ENCODE data around the gene MYL12A.
"Not testable (repeated sequence)": the region's sequence is repeated elsewhere in the genome, so short reads cannot be mapped to it uniquely, and the experiment has no call there.

Gene MYL12A
- total RNA-seq = 172 to 385 reads per million in 2 experiments

DNA sequence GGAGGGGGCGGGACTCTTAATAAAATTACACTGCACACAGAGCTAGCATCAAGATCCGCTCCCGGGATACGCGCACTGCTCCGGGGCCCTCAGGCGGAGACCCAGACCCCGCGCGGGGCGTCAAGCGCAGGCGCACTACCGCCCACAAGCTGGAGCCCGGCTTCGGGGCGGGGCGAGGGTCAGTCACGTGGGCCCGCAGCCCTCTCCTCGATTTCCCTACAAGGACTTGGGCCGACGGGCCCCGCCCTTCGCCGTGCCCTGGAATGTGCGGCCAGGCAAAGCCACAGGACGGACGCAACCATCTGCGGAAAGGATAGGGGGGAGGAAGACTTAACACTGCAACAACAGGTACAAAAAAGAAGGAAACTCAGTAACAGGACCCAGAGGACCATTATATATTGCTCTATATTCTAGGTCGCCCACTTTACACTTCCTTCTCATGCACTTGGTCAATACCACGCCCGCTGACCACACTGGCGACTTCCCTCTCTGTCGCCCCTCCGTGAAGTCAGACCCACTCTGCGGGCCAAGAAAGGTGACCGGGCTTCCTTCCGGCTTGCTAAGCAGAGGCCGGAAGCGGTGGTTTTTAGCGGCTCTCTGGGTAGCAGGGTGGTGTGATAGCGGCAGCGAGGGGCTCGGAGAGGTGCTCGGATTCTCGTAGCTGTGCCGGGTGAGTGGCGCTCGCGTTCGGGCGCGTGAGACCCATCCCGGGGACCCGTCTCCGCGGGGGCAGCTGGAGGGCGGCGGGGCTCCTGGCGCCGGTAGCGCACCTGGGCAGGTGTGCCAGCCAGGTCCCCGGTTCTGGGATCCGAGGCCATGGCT, at the start of gene MYL12A:
Gene MYL12A (plus strand): TSS at position 562 of the 822 bp plus-strand sequence. CDS start 5,447 bp downstream, outside the sequence.
- DNase-seq (ENCODE audit: low read depth) = peak; percentile 75

DNA sequence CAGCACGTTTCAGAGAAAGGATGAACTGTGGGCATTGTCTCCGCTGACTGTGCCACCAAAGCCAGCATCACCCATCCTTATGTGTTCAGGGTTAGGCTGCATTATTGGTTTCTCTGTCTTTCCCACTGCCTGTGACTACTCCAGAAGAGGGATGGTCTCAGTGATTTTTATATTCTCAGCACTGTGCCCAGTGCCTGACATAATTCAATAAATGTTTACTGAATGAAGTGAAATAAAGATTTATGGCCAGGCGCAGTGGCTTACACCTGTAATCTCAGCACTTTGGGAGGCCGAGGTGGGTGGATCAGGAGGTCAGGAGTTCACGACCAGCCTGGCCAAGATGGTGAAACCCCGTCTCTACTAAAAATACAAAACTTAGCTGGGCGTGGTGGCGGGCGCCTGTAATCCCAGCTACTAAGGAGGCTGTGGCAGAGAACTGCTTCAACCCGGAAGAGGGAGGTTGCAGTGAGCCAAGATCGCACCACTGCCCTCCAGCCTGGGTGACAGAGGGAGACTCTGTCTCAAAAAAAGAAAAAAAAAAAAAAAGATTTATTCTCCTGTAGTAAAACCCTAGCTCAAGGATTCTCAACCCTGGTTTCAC, 49.2 kb upstream of the MYL12A start:
- DNase-seq (ENCODE audit: low read depth) = not testable (repeated sequence)

DNA sequence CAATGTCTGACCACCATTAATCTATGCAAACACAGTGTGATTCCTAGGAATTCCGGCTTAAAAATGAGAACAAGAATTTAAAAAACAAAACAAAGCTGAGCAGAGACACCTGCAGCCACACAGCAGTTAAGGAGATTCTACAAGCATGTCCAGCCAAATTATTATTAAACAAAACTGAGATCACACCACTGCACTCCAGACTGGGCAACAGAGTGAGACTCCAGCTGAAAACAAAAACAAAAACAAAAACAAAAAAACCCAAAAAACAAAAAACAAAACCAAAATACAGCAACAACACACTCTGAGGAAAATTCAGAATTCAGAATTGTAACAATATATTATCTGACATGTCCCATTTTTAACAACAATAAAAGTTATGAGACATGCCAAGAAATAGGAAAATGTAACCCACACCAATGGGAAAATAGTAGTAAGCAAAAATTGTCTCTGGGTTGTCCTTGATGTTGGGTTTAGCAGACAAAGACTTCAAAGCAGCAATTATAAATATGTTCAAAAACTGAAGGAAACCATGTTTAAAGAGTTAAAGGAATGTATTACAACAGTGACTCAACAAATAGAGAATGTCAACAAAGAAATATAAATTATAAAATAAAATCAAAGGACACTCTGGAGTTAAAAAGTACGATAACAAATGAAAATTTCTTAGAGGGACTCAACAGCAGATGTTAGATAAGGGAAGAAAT, 47.5 kb upstream of the MYL12A start:
- no peak for DNase-seq (ENCODE audit: low read depth)

DNA sequence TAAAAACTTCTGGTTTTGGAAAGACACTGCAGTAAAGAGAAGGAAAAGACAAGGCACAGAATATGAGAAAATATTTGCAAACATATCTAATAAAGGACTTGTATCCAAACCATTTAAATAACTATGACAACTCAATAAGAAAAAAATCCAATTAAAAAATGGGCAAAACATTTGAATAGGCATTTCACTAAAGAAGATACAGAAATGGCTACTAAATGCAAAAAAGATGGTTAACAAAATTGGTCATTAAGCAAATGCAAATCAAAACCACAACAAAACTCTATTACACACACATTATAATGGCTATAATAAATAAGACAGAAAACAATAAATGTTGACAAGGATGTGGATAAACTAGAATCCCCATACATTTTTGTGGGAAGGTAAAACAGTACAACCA, 42.4 kb upstream of the MYL12A start:
- DNase-seq (ENCODE audit: low read depth) = no peak

DNA sequence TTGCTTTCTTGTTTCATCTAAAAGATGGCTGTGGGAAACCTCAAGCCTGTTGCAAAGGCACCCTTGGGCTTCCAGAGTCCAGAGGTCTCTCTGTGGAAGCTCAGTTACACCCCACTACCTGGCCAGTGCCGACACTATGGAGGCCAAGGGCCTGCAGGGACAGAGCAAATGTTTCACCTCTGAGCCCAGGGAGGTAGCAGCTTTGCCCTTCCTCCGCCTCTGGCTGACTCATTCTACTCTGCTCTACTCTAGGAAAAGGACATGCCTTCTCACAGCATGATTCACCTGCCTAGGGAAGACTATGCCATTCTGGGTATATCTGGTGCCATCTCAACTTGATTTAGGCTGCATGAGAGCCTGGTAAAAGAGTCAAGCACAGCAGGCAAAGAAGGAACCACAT, 40.0 kb upstream of the MYL12A start:
- DNase-seq (ENCODE audit: low read depth) = no peak

DNA sequence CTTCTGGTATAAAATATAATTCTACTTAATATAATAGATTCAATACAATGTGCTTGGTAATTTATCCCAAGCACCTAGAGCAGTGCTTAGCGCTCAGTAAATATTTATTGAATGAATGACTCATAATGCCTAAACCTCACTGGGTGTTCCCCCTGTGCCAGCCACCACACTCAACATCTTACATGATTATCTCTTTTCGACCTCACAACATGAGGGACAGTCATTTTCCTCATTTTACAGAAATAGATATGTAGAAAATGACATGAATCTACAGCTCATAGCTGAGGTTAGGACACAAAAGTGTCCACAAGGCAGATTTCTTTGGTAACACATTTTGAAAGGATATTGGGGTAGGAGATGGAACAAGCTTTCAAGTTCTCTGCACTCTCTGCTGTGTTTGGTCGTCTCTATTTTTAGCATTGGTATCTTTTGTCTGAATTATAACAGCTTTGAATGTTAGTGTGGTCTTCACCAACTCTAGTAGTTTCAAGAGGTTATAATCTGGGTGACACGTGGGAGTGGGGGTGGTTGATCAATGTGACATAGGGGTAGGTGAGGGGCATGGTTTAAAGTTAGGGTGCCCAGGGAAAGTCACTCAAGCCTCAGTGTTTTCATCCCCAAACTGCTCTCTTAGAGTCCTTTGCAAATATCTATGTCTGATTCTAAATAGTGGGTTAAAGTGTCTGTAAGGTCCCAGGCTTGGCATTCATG, 37.6 kb upstream of the MYL12A start:
- DNase-seq (ENCODE audit: low read depth) = no peak

DNA sequence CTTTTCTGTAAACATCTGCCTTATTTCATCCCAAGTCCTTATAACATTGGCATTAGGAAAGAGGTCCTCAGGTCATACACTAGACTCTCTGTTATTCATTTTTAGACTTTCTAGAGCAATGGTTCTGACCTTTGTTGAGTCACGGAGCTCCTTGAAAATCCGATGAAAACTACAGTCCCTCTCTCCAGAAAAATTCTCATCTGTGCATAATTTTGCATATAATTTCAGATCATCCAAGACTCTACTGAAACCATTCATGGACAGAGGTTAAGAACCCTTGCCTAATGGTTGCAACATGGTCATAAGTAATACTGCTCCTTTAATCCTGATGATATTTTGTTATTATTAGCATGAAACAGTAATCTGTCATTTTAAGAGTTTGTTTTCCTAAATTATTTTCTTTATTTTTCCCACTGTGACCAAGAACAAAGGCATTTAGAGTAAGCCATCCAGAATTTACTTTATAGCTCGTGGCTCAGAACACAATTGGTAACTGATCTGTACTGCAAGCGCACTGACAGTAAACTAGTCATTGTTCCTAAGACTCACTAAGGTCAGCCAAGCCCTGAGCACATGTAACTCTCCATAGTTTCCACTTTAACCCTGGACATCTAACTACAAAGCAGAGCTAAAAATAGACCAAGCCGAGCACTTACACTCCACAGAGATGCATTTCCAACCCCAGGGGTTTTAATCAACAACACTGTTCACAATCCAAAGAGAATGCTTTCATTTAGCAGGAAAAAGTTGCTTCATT, 36.2 kb upstream of the MYL12A start:
- no peak for DNase-seq (ENCODE audit: low read depth)

DNA sequence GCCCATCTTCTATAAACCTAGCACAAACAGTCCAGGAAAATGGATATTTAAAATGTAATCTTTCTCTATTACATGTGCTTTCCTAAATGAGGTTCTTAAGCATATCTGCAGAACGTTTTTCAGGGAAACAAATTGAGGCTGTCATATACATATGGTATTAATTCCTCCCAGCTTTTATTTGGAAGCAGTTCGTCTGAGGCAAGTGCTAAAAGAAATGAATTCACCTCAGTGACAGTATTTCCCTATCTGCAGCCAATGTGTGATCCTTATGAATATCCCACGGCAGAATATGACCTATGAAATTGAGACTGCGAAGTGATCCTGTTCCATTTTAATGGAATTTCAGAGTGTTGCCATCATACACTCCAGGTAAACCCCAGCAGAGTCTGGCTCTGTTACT, 34.9 kb upstream of the MYL12A start:
- no peak for DNase-seq (ENCODE audit: low read depth)

DNA sequence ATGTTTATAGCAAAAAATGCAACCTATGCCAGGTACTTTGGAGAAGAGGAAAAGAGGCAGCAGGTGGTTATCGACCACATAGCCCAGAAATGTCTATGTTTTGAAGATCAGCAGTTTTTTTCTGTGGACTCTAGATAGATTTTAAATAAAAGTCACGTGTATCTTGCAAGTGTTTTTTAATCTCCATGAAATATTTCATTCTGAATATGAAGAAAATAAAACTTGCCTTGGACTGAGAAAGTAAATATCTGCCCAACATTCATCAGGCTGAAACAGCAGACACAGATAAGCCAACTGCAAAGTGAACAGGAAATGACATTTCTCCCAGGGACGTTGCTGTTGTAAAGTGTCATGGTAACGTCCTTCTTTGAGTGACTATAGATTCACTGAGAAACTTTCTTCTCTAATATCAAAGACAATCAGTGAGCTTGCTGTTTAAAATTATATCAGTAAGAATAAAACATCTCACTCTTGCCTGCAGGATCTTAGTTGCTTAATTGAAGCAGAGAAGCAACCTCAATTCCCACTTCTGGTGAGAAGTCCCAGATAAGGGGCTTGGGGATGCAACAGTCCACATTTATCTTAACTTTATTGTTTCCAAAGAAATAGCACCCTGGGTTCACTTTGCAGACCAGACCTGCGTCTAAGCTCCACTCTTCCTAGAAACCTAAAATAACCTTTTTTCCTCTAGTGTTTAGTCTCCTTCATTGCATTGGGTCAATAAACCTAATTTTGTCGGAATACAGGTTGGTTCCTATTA, 34.1 kb upstream of the MYL12A start:
- DNase-seq (ENCODE audit: low read depth) = no peak

DNA sequence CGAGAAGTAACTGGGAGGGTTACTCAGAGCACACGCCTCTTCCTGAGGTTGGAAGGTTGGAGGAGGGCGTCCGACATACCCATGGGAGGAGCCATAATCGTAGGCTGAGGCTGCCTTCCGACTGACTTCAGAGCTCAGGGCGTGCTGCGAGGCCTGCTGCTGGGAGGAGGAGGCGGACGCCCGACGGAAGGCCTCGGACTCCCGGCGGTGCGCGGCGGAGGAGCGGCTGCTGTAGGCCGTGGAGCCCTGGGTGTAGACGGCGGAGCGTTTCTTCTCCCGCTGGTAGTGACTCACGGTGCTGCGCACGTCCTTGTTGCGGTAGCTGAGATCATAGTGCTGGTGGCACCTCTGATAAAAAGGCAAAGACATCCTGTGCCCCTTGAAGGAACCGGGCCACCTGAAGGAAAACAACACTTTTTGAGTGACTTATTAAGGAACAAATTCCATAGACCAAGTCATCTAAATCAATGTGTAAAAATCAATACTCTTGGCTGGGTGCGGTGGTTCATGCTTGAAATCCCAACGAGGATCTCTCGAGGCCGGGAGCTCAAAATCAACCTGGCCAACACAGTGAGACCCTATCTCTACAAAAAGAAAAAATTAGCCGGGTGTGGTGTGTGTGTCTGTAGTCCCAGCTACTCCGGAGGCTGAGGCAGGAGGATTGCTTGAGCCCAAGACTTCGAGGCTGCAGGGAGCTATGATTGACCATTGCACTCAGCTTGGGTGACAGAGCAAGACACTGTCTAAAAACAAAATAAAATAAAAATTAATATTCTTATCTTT, 32.6 kb upstream of the MYL12A start:
- no peak for DNase-seq (ENCODE audit: low read depth)

DNA sequence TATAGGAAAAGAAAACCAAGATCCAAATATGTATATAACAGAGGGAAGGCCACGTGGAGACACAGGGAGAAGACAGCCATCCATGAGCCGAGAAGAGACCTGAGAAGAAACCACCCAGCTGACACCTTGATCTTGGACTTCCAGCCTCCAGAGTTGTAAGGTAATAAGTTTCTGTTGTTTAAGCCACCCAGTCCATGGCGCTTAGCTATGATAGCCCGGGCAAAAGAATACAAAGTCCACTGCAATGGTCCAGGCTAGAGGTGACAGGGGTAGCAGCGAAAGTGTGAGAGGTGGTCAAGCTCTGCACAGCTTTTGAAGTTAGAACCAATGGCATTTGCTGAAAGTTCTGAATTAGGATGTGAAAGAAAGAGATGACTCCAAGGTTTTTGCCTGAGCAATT, 30.6 kb upstream of the MYL12A start:
- DNase-seq (ENCODE audit: low read depth) = no peak

DNA sequence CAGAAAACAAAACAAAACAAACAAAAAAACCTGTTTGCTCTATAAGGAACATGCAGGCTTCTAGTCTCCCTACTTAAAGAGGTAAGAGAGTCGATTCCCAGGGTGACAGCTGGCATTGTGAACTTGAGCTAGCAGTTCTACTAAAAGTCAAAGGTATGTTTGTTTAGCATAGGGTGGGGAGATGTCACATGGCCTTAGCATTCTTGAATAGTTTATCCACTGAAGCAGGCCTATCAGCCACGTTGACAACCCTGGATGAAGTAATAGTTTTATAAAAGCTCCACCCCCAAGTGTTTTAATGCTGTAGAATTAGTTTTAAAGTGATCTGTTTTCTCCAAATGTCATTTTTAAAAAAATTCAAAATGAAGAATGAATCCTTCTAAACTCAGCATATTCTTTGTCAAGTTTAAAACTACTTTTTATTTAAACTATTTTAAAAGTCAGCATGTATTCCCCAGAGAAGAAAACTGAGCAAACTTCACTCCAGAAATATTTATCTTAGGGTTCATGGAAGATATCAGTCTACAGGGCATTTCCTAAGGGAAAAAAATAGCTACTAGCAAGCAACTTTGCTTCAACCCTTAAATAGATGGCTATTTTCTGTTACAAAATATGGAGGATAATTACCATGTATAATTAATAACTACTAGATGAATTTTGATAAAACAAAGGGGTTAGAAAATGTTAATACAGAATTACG, 29.5 kb upstream of the MYL12A start:
- no peak for DNase-seq (ENCODE audit: low read depth)

DNA sequence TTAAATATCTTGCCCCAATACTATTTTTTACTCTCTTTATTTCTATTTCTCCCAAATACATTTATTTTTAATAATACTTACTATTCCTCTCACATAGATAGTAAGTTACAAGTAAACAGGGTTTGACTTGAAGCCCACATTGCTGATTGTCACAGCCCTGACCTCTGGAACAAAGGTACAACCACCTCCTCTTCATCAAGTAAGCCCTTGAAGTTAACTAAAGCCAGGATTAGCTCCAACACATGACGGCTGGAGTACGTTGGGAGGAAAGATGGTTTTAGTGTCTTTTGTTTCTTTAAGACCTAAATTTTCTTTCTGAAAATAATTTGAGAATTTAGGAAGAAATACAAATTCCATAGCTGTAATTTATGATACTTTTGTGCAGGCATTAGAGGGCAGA, 28.8 kb upstream of the MYL12A start:
- no peak for DNase-seq (ENCODE audit: low read depth)

DNA sequence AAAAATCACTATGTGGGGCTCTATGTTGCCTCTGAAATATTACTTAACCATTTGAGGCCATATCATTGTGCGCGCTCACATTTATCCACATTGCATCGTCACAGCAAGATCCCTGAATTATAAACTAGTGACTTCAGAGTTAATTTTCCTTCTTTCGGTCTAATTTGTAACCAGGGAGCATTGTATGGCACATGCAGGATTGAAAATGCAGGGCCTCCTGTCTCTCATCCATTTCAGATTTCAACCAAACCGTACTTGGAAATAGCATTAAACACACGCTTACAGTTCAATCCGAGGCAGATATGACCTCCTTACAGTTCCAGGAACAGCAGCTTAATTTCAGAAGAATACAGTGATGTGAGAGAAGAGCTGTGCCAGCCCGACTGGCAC, 28.4 kb upstream of the MYL12A start:
- no peak for DNase-seq (ENCODE audit: low read depth)

DNA sequence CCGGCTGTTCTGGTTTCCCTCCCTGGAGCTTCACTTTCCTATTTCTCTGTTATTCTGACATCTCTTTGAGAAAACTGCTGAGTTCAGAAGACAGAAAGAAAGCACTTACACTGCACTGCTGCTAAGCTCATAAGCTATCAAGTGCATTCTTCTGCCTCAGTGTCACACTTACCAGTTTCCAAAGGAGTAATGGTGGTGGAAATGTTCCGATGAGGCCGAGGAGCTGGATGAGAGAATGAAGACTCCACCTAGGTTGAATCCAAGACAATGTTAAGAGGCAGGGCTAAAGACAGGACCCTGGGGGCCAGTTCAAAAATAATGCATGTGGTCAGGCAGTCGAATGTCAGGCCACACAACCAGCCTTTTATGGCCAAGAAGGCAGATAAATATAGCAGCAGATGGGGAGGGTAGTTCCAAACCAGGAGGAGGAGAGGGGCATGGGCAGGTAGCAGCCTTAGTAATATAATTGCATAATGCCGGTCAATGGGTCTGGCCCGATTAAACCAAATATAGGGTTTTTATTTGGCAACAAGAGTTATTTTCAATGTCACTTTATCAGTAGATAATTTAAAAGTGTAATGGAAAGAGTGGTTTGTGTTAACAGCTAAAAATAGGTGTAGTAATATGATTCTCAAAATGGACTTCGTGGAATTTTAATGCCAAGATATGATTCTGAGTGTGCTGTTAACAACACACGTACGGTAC, 27.8 kb upstream of the MYL12A start, which contains the start of gene MYOM1:
Gene MYOM1 (minus strand): TSS at position 338 of the 705 bp plus-strand sequence. CDS start 4,745 bp downstream, outside the sequence.
- DNase-seq (ENCODE audit: low read depth) = no peak

DNA sequence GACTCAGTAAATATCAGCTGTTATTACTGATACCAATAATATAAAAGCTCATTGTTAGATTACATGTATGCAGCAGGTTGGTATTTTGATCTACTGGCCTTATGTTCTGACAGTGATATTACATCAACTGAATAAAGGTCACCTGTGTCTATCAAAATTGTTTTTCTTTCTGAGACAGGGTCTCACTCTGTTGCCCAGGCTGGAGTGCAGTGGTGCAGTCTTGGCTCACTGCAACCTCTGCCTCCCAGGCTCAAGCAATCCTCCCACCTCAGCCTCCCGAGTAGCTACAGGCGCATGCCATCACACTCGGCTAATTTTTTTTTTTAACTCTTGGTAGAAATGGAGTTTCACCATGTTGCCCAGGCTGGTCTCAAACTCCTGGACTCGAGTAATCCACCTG, 26.7 kb upstream of the MYL12A start:
- DNase-seq (ENCODE audit: low read depth) = not testable (repeated sequence)

DNA sequence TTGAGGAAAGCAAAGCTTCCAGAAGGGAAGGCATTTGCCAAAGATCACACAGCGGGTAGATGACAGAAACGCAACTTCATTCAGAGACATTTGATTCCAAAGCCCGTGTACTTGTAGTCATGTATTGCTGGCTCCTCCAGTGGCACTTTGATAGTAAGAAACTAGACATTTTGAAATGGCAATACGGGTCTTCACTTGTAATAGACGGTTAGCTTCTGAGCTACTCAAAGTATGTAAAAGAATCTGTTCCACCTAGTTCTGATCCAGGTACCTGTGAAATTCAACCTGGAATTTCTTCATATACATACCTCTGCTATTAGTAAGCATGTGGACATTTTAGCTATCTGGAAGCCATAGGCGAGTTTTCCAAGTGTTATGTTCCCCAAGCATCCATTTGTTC, 26.1 kb upstream of the MYL12A start:
- DNase-seq (ENCODE audit: low read depth) = no peak

DNA sequence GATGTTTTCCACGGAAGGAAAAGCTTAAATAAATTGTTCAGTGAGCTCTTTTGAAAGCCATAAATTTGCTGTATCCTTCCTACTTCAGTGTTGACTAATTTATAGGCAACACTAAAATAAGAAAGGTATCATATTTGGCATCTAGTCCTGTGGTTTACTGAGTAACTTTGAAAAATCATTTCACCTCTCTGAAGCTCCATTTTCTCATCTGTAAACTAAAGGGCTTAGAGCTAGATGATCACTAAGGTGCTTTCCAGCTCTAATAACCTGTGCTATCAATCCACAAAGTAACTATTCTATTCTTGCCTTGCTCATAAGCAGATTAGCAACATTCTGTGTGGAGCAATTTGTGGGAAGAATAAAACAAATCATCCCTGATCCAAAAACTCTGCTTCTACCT, 24.2 kb upstream of the MYL12A start:
- no peak for DNase-seq (ENCODE audit: low read depth)

DNA sequence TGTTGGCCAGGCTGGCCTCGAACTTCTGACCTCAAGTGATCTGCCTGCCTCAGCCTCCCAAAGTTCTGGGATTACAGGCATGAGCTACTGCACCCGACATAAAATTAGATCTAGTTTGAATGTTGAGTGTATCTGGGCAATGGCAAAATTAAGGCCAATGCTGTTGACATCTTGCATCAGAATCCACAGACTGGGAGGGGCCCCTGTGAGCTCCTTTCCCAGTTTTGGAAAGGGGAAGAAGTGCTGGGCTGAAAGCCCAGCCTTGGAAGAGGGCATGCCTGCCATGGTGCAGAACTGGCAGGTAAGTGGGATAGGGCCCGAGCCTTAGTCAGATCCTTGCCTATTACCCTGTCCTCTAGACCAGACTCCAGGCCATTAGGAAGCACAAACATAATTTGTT, 23.4 kb upstream of the MYL12A start:
- no peak for DNase-seq (ENCODE audit: low read depth)

Data from T follicular helper cell (primary cell).